NCI-H82 treated with DMSO at 0.1 percent for 48 hours (cell line): Measurements from ENCODE around the gene C2CD3.
A peak's percentile ranks its signal among the peaks of the same experiment; 100 is the strongest.

Experiments
- DNase-seq: peaks from one replicate; lab custom pipeline; 2025; ENCODE audit not compliant: unreplicated experiment; lab: John Stamatoyannopoulos, UW

Gene C2CD3

GRCh38 chr11:73983741-73984538, 186.9 kb downstream of the C2CD3 start:
- no peak for DNase-seq

- DNase-seq: peak; percentile 78
Observed at GRCh38 chr11:73982990-73983740, 187.6 kb downstream of the C2CD3 start.

GRCh38 chr11:73982595-73982989, 188.2 kb downstream of the C2CD3 start, which contains the start of gene UCP2:
Gene UCP2 (minus strand): TSS chr11:73982843. CDS start chr11:73978378, 4,465 bp downstream.
- peak; percentile 63 for DNase-seq

GRCh38 chr11:73981051-73981805, 189.6 kb downstream of the C2CD3 start:
- DNase-seq: no peak

- DNase-seq: no peak
Observed at GRCh38 chr11:73980001-73980961, 190.5 kb downstream of the C2CD3 start.

GRCh38 chr11:73978576-73979086, 192.2 kb downstream of the C2CD3 start:
- DNase-seq: no peak

GRCh38 chr11:73977856-73978519, 192.8 kb downstream of the C2CD3 start:
- DNase-seq: no peak

- no peak for DNase-seq
Observed at GRCh38 chr11:73976451-73977151, 194.2 kb downstream of the C2CD3 start.

- no peak for DNase-seq
Observed at GRCh38 chr11:73975479-73975757, 195.4 kb downstream of the C2CD3 start.

- no peak for DNase-seq
Observed at GRCh38 chr11:73974604-73975478, 196.0 kb downstream of the C2CD3 start.

GRCh38 chr11:73972620-73973449, 198.0 kb downstream of the C2CD3 start:
- no peak for DNase-seq

- DNase-seq: no peak
Observed at GRCh38 chr11:73972187-73972586, 198.6 kb downstream of the C2CD3 start.

GRCh38 chr11:73971175-73971719, 199.6 kb downstream of the C2CD3 start:
- no peak for DNase-seq

- no peak for DNase-seq
Observed at GRCh38 chr11:73969991-73970800, 200.6 kb downstream of the C2CD3 start.

GRCh38 chr11:73969091-73969490, 201.7 kb downstream of the C2CD3 start:
- DNase-seq: no peak

- DNase-seq: peak; percentile 12
Observed at GRCh38 chr11:73968356-73968966, 202.3 kb downstream of the C2CD3 start.
